ENCODE data around the gene SHOX. TPM values are rescaled to one million over a fixed set of nuclear protein-coding genes. Genes with fewer than 3 reads are reported as not detected.
"Not testable (repeated sequence)": the region's sequence is repeated elsewhere in the genome, so short reads cannot be mapped to it uniquely, and the experiment has no call there.

SHOX gene
- total RNA-seq = not detected

GRCh38 chrX:630612-631496 is at the start of gene SHOX:
SHOX (plus strand) TSS chrX:630791; CDS start chrX:630898, 107 bp downstream.
- CTCF ChIA-PET = no interaction called here
- DNase-seq = no peak
- peaks cover 73% of the 10 kb centered on the region for H3K27me3 Mint-ChIP-seq (ENCODE audit: low read depth)
- peaks cover 15% of the 10 kb centered on the region for H3K4me1 Mint-ChIP-seq (ENCODE audit: low read depth)
- intact Hi-C loops (cut with micrococcal nuclease) = no loop called here
- H3K36me3 Mint-ChIP-seq (ENCODE audit: low read depth) = no peaks in the 10 kb centered on the region
- no peak within 1 kb of the TSS for H3K27ac Mint-ChIP-seq
- H3K4me3 Mint-ChIP-seq = no peak within 1 kb of the TSS
- no peaks in the 10 kb centered on the region for H3K9me3 Mint-ChIP-seq

GRCh38 chrX:581066-581465 is 49.5 kb upstream of the SHOX start:
- H3K36me3 Mint-ChIP-seq (ENCODE audit: low read depth) = no peaks in the 10 kb centered on the region
- peaks cover 5% of the 10 kb centered on the region for H3K9me3 Mint-ChIP-seq
- no peak overlapping the region for H3K27ac Mint-ChIP-seq
- peaks cover 7% of the 10 kb centered on the region for H3K27me3 Mint-ChIP-seq (ENCODE audit: low read depth)
- H3K4me1 Mint-ChIP-seq (ENCODE audit: low read depth) = no peaks in the 10 kb centered on the region
- no peak overlapping the region for H3K4me3 Mint-ChIP-seq
- DNase-seq = no peak
- intact Hi-C loops (cut with micrococcal nuclease) = no loop called here
- CTCF ChIA-PET = no interaction called here

- intact Hi-C loops (cut with micrococcal nuclease) = no loop called here
- Mint-ChIP-seq H3K36me3 (ENCODE audit: low read depth) (no peaks in the 10 kb centered on the region), H3K4me3 (no peak overlapping the region), H3K9me3 (peaks cover 1% of the 10 kb centered on the region), H3K4me1 (ENCODE audit: low read depth) (no peaks in the 10 kb centered on the region), H3K27ac (no peak overlapping the region), H3K27me3 (ENCODE audit: low read depth) (peaks cover 7% of the 10 kb centered on the region)
- CTCF ChIA-PET = no interaction called here
- no peak for DNase-seq
Observed at GRCh38 chrX:581720-582298, 48.8 kb upstream of the SHOX start.

- intact Hi-C loops (cut with micrococcal nuclease) = no loop called here
- Mint-ChIP-seq H3K4me1 (ENCODE audit: low read depth) (no peaks in the 10 kb centered on the region), H3K27me3 (ENCODE audit: low read depth) (no peaks in the 10 kb centered on the region), H3K4me3 (no peak overlapping the region), H3K9me3 (peaks cover 1% of the 10 kb centered on the region), H3K27ac (no peak overlapping the region), H3K36me3 (ENCODE audit: low read depth) (no peaks in the 10 kb centered on the region)
- DNase-seq = no peak
- CTCF ChIA-PET = no interaction called here
Observed at GRCh38 chrX:584572-584971, 46.0 kb upstream of the SHOX start.

- no peaks in the 10 kb centered on the region for H3K36me3 Mint-ChIP-seq (ENCODE audit: low read depth)
- no peaks in the 10 kb centered on the region for H3K27me3 Mint-ChIP-seq (ENCODE audit: low read depth)
- no peaks in the 10 kb centered on the region for H3K4me1 Mint-ChIP-seq (ENCODE audit: low read depth)
- intact Hi-C loops (cut with micrococcal nuclease) = no loop called here
- H3K9me3 Mint-ChIP-seq = peaks cover 1% of the 10 kb centered on the region
- no peak overlapping the region for H3K27ac Mint-ChIP-seq
- DNase-seq = no peak
- CTCF ChIA-PET = no interaction called here
- H3K4me3 Mint-ChIP-seq = no peak overlapping the region
Observed at GRCh38 chrX:585115-585808, 45.3 kb upstream of the SHOX start.

- no peak overlapping the region for H3K27ac Mint-ChIP-seq
- H3K27me3 Mint-ChIP-seq (ENCODE audit: low read depth) = no peaks in the 10 kb centered on the region
- DNase-seq = no peak
Observed at GRCh38 chrX:586351-586750, 44.2 kb upstream of the SHOX start.

GRCh38 chrX:589261-589660 is 41.3 kb upstream of the SHOX start:
- H3K27ac Mint-ChIP-seq; intact Hi-C loops (cut with micrococcal nuclease); CTCF ChIA-PET; H3K4me1 Mint-ChIP-seq (ENCODE audit: low read depth); H3K4me3 Mint-ChIP-seq; H3K9me3 Mint-ChIP-seq; H3K27me3 Mint-ChIP-seq (ENCODE audit: low read depth); DNase-seq; H3K36me3 Mint-ChIP-seq (ENCODE audit: low read depth): not testable (repeated sequence)

More at GRCh38 chrX:586351-586750, 44.2 kb upstream of the SHOX start:
- Mint-ChIP-seq H3K36me3 (ENCODE audit: low read depth) (no peaks in the 10 kb centered on the region), H3K4me1 (ENCODE audit: low read depth) (no peaks in the 10 kb centered on the region), H3K9me3 (peaks cover 1% of the 10 kb centered on the region), H3K4me3 (no peak overlapping the region)
- CTCF ChIA-PET = no interaction called here
- intact Hi-C loops (cut with micrococcal nuclease) = no loop called here

GRCh38 chrX:590693-591404 is 39.7 kb upstream of the SHOX start:
- no peaks in the 10 kb centered on the region for H3K4me1 Mint-ChIP-seq (ENCODE audit: low read depth)
- intact Hi-C loops (cut with micrococcal nuclease) = no loop called here
- H3K4me3 Mint-ChIP-seq = no peak overlapping the region
- H3K36me3 Mint-ChIP-seq (ENCODE audit: low read depth) = no peaks in the 10 kb centered on the region
- CTCF ChIA-PET = no interaction called here
- no peak for DNase-seq
- H3K27ac Mint-ChIP-seq = no peak overlapping the region
- H3K27me3 Mint-ChIP-seq (ENCODE audit: low read depth) = peaks cover 6% of the 10 kb centered on the region
- peaks cover 7% of the 10 kb centered on the region for H3K9me3 Mint-ChIP-seq

GRCh38 chrX:599837-600715 is 30.5 kb upstream of the SHOX start:
- Mint-ChIP-seq H3K4me3 (no peak overlapping the region), H3K9me3 (peaks cover 25% of the 10 kb centered on the region), H3K27me3 (ENCODE audit: low read depth) (peaks cover 4% of the 10 kb centered on the region), H3K4me1 (ENCODE audit: low read depth) (no peaks in the 10 kb centered on the region), H3K27ac (no peak overlapping the region), H3K36me3 (ENCODE audit: low read depth) (peaks cover 3% of the 10 kb centered on the region)
- CTCF ChIA-PET = no interaction called here
- intact Hi-C loops (cut with micrococcal nuclease) = no loop called here
- DNase-seq = no peak

- H3K4me3 Mint-ChIP-seq; intact Hi-C loops (cut with micrococcal nuclease); H3K27ac Mint-ChIP-seq; H3K4me1 Mint-ChIP-seq (ENCODE audit: low read depth); H3K36me3 Mint-ChIP-seq (ENCODE audit: low read depth); H3K27me3 Mint-ChIP-seq (ENCODE audit: low read depth); CTCF ChIA-PET; H3K9me3 Mint-ChIP-seq; DNase-seq: not testable (repeated sequence)
Observed at GRCh38 chrX:603029-603428, 27.6 kb upstream of the SHOX start.

- H3K36me3 Mint-ChIP-seq (ENCODE audit: low read depth); H3K9me3 Mint-ChIP-seq; CTCF ChIA-PET; H3K4me1 Mint-ChIP-seq (ENCODE audit: low read depth); H3K27ac Mint-ChIP-seq; H3K4me3 Mint-ChIP-seq; DNase-seq; H3K27me3 Mint-ChIP-seq (ENCODE audit: low read depth); intact Hi-C loops (cut with micrococcal nuclease): not testable (repeated sequence)
Observed at GRCh38 chrX:604616-605015, 26.0 kb upstream of the SHOX start.

- H3K4me1 Mint-ChIP-seq (ENCODE audit: low read depth); H3K27me3 Mint-ChIP-seq (ENCODE audit: low read depth); H3K27ac Mint-ChIP-seq; CTCF ChIA-PET; DNase-seq; H3K36me3 Mint-ChIP-seq (ENCODE audit: low read depth); intact Hi-C loops (cut with micrococcal nuclease); H3K4me3 Mint-ChIP-seq: not testable (repeated sequence)
- peaks cover 15% of the 10 kb centered on the region for H3K9me3 Mint-ChIP-seq
Observed at GRCh38 chrX:608088-608487, 22.5 kb upstream of the SHOX start.
